Activated CD4-positive, alpha-beta T cell treated with anti-CD3 and anti-CD28 coated beads, Interleukin-10, Interleukin-2, amounts not matched to agents 100 ng/mL and 50 ng/mL, durations not matched to agents 16 hours and 8 hours (primary cell): ENCODE measurements around the gene SLC15A2.
"Not testable (repeated sequence)": the region's sequence is repeated elsewhere in the genome, so short reads cannot be mapped to it uniquely, and the experiment has no call there.

Source experiments
- DNase-seq: peaks from one replicate; pipeline ENCODE4 v3.0.0-alpha.2; 2020

The SLC15A2 gene

GRCh38 chr3:121894301-121894990 lies at the start of gene SLC15A2:
SLC15A2 (plus strand) TSS chr3:121894401; CDS start chr3:121894477, 76 bp downstream.
- no peak for DNase-seq

DNA sequence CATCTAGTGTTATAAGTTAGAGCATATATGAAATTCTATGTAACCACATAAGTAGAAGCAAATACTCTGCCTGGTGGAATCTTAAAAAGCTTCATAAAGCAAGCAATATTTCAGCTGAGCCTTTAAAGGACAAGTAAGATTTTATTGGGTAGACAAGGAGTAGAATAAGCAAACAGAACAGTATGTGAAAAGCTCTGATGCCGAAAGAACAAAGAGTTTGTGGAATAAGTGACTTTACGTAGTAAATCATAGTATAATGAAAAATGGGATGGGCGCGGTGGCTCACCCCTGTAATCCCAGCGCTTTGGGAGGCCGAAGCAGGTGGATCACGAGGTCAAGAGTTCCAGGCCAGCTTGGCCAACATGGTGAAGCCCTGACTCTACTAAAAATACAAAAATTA lies 49.3 kb upstream of the SLC15A2 start:
- DNase-seq, result no peak

DNA sequence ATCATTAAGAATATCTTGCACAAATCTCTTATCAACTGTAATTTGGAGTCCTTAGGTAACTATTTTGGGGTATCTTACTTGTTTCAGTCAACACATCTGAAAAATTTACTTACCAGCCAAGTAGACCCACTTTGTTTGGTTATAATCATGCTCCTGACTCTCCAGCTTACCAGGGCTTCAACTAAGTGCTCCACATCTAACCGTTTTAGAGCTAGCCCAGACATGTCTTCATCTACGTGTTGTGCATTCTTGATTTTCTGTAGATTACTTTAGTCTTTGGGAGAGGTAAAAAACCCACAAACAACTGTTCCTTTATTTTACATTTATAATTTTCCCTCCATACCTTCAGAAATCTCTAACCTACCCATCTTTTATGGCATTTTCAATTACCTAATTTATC lies 41.9 kb upstream of the SLC15A2 start:
- no peak for DNase-seq

GRCh38 chr3:121855555-121855954 lies 38.6 kb upstream of the SLC15A2 start:
- DNase-seq, result peak; percentile 41

DNA sequence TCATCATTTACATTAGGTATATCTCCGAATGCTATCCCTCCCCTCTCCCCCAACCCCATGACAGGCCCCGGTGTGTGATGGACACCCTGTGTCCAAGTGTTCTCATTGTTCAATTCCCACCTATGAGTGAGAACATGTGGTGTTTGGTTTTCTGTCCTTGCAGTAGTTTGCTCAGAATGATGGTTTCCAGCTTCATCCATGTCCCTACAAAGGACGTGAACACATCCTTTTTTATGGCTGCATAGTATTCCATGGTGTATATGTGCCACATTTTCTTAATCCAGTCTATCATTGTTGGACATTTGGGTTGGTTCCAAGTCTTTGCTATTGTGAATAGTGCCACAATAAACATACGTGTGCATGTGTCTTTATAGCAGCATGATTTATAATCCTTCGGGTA lies 36.4 kb upstream of the SLC15A2 start:
- not testable (repeated sequence) for DNase-seq

GRCh38 chr3:121863247-121863646 lies 31.0 kb upstream of the SLC15A2 start:
- DNase-seq, result not testable (repeated sequence)

DNA sequence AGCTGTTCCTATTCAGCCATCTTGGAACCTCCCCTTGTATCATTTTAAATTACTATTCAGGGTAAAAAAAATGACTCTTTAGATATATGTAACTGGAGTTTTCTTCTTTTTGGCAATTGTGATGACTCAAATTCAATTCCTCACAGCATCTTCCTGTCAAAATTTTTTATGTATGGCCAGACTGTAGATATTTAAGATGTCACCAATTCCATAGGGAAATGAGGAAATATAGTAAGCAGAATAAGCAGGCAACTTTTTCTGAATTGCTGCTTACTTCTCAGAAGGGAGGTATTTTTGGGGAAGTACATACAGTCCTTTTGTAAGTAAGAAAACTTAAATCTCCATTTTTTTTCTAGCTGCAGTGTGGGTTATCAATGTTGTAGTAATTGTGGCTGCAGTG lies 30.4 kb upstream of the SLC15A2 start:
- DNase-seq, result no peak

- no peak for DNase-seq
Observed at GRCh38 chr3:121869736-121870135, 24.5 kb upstream of the SLC15A2 start.

DNA sequence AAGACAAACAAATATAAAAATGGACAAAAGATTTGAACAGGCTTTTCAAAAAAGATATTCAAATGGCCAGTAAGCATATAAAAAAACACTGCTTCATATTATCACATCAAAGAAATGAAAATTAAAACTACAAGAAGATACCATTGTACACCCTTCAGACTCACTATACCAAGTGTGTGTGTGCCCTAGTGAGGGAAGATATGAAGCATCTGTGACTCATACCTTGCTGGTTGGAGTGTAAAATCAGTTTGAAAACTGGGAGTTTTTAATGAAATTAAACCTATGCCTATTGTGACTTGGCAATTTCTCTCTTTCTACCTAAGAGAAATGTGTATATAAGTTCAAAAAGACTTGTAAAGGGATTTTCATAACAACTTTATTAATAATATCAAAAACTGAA lies 23.5 kb upstream of the SLC15A2 start:
- DNase-seq, result peak; percentile 4

DNA sequence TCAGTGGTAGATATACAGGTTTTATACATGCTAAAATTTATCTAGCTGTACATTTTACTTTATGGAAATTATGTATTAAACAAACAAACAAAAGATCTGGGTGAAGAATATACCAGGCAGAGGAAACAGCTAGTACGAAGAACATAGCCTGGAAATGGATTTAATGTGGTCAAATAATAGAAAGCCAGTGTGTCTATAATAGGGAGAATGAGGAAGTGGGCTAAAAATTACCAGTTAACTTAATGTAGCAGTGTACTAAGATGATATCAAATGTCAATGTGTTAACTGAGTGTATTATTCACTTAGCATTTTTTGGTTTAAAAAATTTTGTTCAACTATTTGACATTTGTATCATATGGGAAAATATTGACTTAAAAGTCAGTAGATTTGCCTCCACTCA lies 22.8 kb upstream of the SLC15A2 start:
- no peak for DNase-seq

DNA sequence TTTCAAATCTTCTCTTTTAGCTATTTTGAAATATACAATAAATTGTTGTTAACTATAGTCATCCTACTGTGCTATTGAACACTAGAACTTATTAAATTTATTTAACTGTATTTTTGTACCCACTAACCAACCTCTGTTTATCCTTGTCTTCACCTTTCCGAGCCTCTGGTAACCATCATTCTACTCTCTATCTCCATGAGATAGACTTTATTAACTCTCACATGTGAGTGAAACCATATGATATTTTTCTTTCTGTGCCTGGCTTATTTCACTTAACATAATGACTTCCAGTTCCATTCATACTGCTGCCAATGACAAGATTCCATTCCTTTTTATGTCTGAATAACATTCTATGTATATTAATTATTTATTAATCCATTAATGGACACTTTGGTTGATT lies 15.8 kb upstream of the SLC15A2 start:
- no peak for DNase-seq

GRCh38 chr3:121883507-121883906 lies 10.7 kb upstream of the SLC15A2 start:
- DNase-seq, result peak; percentile 62

DNA sequence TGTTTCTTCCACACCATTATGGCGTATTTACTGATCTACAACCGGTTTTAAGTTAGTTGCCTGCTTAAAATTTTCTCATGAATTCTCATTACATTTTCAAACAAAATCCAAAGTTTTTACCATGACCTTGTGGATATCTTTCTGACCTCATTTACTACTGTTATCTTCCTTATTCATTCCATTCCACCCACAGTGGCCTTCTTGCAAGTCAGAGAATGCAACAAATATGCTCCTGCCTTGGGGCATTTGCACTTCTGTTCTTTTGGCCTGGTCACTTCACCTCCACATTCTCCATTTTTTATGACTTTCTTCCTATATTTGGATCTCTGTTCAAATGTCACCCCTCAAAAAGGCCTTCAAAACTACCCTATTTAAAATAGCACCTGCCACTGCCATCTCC lies 8.8 kb upstream of the SLC15A2 start:
- DNase-seq, result no peak

- no peak for DNase-seq
Observed at GRCh38 chr3:121895121-121895520, 920 bp downstream of the SLC15A2 start.

- no peak for DNase-seq
Observed at GRCh38 chr3:121895736-121896135, 1.5 kb downstream of the SLC15A2 start.

DNA sequence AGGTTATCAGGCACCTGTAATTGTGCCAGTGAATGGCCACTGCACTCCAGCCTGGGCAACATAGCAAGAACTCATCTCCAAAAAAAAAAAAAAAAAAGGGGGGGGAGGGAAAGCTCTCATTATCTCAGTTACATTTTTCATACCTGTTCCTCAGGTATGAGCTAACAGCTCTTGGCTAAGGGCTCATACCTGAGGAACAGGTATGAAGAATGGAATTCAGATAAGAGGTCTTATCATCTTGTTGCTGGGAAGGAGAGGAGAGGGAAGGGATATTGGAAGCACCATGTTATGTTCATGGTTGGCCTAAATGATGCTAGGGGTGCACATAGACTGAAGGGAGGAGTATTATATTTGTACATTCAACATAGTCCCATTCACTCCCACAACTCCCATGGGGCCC lies 2.6 kb downstream of the SLC15A2 start:
- no peak for DNase-seq

GRCh38 chr3:121897296-121897695 lies 3.1 kb downstream of the SLC15A2 start:
- DNase-seq, result no peak

DNA sequence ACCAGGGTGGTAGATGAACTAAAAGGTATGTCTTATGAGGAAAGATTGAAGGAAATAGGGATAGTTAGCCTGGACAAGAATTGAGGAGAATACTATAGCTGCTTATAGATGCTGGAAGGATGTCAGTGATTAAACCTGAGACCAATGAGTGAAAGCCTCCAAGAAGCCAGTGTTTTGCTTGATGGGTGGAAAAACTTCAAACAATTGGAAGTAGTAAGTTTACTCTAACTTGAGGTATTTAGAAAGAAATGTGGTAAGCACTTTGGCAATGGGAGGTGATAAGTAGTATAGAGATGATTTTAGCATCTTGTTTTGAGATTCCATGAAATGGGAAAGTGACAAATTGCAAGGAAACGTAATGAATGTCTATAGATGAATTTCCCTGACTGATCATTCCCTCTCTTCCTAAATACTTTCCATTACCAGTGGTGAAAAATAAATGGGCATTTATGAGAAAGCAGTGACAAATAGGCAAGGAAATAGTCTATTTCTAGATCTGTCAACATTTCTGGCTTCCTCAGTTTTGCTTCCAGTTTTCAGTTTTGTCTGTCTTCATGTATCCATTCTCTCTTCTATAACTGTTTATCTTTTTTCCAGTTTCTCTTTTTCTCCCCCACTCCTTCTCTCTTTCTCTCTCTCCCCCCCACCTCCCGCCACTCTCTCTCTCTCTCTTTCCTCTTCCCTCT lies 19.2 kb downstream of the SLC15A2 start:
- DNase-seq, result peak; percentile 13

GRCh38 chr3:121914081-121914998 lies 20.1 kb downstream of the SLC15A2 start:
- DNase-seq, result no peak

- DNase-seq, result no peak
Observed at GRCh38 chr3:121916189-121916588, 22.0 kb downstream of the SLC15A2 start.

DNA sequence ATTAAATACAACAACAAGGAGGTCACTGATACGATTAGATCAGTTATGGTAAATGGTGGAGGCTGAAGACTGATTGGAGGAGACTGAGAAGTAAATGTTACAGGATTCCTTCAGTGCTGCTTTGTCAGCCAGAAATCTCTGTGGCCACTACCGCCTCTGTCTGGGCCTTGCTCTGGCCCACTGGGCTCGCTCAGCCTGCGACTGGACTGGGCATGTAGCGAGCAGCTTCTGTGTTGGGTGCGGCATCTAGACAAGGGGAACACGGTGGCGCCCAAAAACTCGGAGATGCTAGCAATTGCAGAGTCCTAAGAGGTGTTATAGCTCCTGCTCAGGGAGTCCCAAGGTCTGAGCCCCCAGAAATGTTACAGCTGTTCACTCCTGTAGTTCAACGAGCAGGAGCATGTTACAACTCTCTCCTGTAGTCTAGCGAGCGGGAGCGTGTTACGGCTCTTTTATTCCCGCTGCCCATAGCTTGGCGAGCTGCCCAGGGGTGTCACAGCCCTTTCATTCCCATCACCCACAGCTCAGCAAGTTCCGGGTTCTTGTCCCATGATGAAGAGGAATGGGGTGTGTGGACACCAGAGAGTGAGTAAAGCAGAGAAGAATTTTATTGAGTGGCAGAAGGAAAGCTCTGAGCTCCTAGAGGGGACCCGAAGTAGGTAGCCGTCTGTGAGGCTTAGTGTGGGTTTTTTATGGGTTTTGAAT lies 24.7 kb downstream of the SLC15A2 start:
- DNase-seq, result no peak

DNA sequence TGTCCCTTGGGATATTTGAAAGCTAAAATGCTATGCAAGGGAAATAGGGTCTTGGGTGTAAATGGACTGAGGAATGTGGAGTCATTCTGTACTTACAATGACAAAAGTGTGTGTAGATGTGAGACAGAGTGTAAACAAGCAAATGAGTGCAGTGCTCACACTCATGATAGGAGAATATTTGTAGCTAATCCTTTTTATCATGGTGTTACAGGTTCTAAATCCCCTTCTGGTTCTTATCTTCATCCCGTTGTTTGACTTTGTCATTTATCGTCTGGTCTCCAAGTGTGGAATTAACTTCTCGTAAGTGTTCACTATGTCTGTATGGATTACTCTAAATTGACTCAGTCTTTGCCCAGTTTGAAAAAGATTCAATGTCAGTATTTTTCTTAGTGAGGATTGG lies 30.5 kb downstream of the SLC15A2 start:
- no peak for DNase-seq

- DNase-seq, result no peak
Observed at GRCh38 chr3:121926380-121926779, 32.2 kb downstream of the SLC15A2 start.
